PFSK-1 (cell line): ENCODE data around the gene AGTR1.

Source experiments
- FOXP2 ChIP-seq: optimal IDR thresholded peaks from 2 replicates; pipeline ENCODE3; 2011; ENCODE audit warnings: borderline replicate concordance, control low read depth, inconsistent platforms; ENCODE audit not compliant: insufficient read depth; ENCODE audit errors: extremely low read length, extremely low read depth
- POLR2AphosphoS5 ChIP-seq: IDR thresholded peaks from 2 replicates; pipeline ENCODE4 v1.6.1; 2012; ENCODE audit warnings: low read depth, mild to moderate bottlenecking, control low read depth, low read length, moderate library complexity
- SIN3A ChIP-seq: IDR thresholded peaks from 2 replicates; pipeline ENCODE4 v1.6.1; 2012; ENCODE audit warnings: mild to moderate bottlenecking, low read length, moderate library complexity, borderline replicate concordance; ENCODE audit not compliant: insufficient read depth
- TAF1 ChIP-seq: IDR thresholded peaks from 2 replicates; pipeline ENCODE4 v1.6.1; 2012; ENCODE audit warnings: low read length, control low read depth, borderline replicate concordance; ENCODE audit not compliant: insufficient read depth
- TF ChIP-seq, protein P1 (sequence below), 2 experiments: IDR thresholded peaks; 2 replicates each; pipeline versions ENCODE4 v1.6.1 to v1.8.0; 2011 to 2012; ENCODE audit warnings: low read depth in 2 of 2, low read length in 2 of 2, control low read depth in 1 of 2, inconsistent platforms in 1 of 2, mild to moderate bottlenecking in 1 of 2, moderate library complexity in 1 of 2; ENCODE audit not compliant: insufficient read depth in 1 of 2

Gene AGTR1

DNA sequence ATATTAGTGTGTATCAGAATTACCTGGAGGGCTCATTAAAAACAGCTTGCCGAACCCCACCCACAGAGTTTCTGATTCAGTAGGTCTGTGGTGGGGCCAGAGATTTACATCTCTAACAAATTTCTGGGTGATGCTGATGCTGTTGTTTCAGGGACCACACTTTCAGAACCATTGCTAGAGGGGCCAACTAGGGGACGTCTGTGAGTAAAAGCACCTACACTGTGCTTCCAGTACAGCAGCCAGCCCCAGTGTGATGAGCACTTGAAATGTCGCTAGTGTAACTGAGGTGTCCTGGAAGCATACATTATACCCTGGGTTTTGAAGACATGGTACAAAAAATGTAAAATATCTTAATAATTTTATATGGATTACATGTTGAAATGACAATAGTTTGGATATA lies 33.0 kb downstream of the AGTR1 start:
- TF ChIP-seq TAF1 (no peak), FOXP2 (no peak), SIN3A (no peak), POLR2AphosphoS5 (no peak)
- TF ChIP-seq, protein P1, sequence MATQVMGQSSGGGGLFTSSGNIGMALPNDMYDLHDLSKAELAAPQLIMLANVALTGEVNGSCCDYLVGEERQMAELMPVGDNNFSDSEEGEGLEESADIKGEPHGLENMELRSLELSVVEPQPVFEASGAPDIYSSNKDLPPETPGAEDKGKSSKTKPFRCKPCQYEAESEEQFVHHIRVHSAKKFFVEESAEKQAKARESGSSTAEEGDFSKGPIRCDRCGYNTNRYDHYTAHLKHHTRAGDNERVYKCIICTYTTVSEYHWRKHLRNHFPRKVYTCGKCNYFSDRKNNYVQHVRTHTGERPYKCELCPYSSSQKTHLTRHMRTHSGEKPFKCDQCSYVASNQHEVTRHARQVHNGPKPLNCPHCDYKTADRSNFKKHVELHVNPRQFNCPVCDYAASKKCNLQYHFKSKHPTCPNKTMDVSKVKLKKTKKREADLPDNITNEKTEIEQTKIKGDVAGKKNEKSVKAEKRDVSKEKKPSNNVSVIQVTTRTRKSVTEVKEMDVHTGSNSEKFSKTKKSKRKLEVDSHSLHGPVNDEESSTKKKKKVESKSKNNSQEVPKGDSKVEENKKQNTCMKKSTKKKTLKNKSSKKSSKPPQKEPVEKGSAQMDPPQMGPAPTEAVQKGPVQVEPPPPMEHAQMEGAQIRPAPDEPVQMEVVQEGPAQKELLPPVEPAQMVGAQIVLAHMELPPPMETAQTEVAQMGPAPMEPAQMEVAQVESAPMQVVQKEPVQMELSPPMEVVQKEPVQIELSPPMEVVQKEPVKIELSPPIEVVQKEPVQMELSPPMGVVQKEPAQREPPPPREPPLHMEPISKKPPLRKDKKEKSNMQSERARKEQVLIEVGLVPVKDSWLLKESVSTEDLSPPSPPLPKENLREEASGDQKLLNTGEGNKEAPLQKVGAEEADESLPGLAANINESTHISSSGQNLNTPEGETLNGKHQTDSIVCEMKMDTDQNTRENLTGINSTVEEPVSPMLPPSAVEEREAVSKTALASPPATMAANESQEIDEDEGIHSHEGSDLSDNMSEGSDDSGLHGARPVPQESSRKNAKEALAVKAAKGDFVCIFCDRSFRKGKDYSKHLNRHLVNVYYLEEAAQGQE (IDR thresholded peaks at IDR 0.05; ENCODE audit: insufficient read depth in 1 of 2, low read depth in 2 of 2, low read length in 2 of 2) = no peak

DNA sequence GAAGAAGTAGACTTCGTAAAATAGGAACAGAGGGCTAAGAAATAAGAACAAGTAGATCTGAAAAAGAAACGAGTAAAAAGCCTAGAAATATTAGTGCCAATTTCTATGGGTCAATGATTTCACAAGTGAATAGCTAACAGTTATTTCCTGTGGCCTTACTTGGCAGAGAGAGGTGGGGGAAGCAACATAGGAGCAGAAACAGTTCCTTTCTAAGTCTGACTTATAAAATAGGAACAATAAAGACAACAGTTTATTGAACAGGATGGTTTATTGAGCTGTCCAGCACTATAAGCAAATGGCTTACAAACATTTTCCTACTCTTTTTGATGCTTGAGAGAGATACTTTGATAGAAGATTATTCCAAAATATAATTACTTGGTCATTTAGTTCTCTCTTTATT lies 37.9 kb downstream of the AGTR1 start:
- no peak for TF ChIP-seq TAF1
- no peak for TF ChIP-seq SIN3A
- no peak for TF ChIP-seq FOXP2
- no peak for TF ChIP-seq POLR2AphosphoS5
- TF ChIP-seq, protein P1 (IDR thresholded peaks at IDR 0.05; ENCODE audit: insufficient read depth in 1 of 2, low read depth in 2 of 2, low read length in 2 of 2) = no peak

DNA sequence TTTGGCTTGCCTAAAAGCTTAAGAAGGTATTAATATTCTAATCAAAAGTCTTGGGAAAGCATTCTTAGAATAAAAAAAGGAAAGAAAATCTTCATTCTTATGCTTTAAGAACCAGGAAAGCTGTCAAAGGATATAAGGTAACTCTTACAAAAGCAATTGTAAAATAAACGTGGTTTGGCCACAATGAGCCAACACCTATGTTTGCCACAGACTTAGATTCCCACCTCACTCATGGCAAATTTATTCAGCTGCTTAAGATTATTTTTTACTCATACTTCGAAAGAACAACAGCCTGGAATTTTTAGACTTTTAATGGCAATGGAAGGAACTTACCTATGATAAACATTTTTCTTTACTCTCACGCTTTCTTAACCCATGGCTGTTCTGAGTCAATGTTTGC lies 38.4 kb downstream of the AGTR1 start:
- no peak for TF ChIP-seq FOXP2
- no peak for TF ChIP-seq TAF1
- TF ChIP-seq, protein P1 (IDR thresholded peaks at IDR 0.05; ENCODE audit: insufficient read depth in 1 of 2, low read depth in 2 of 2, low read length in 2 of 2) = no peak
- TF ChIP-seq POLR2AphosphoS5 = no peak
- TF ChIP-seq SIN3A = no peak

DNA sequence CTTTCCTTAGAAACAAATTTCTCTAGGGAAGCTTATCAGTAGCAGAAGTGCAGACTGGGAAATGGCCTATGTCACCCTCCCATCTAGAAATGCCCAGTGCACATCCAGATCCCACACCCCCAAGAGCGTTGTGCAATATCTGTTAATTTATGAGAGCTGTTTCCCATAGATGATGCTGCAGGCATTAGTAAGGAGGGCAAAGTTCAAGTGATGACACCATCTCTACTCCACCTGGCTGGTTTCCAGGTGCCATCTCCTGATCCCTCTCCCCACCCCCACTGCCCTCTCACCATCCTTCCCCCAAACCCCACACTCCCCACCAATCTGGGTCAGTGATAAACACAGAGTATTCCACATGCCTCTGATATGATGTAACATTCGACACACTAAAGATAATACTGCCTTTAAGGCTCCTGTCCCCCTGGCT lies 39.4 kb downstream of the AGTR1 start:
- TF ChIP-seq POLR2AphosphoS5 = no peak
- no peak for TF ChIP-seq FOXP2
- no peak for TF ChIP-seq SIN3A
- no peak for TF ChIP-seq TAF1
- TF ChIP-seq, protein P1 (IDR thresholded peaks at IDR 0.05; ENCODE audit: insufficient read depth in 1 of 2, low read depth in 2 of 2, low read length in 2 of 2) = no peak

DNA sequence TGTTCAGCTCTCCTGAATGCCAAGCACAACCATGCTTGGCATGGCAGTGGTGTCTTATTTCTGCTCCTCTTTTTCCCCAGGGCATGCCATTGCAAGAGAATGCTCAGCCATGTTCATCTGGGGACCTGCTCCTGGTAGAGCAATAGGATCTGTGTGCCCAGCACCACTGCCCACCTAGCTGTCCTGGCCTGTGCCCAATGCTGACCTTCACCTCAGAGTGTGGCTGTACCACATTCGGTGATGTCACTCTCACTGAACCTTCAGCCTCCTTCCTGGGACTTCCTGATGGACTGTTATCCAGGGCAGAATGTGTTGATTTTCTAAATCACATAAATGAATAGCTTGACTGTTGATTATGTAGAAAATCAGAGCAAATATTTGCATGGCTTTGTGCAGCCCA lies 42.0 kb downstream of the AGTR1 start:
- no peak for TF ChIP-seq FOXP2
- TF ChIP-seq, protein P1 (IDR thresholded peaks at IDR 0.05; ENCODE audit: insufficient read depth in 1 of 2, low read depth in 2 of 2, low read length in 2 of 2) = no peak
- no peak for TF ChIP-seq TAF1
- TF ChIP-seq POLR2AphosphoS5 = no peak
- no peak for TF ChIP-seq SIN3A
